GM21786 (cell line): Measurements from ENCODE around the gene FAM174B.

Experiments used
- ATAC-seq: cut with Tn5 transposase; IDR thresholded peaks from one replicate; pipeline ENCODE4 v1.9.1; 2021; ENCODE audit not compliant: unreplicated experiment

FAM174B gene

GRCh38 chr15:92665100-92665555 is 9.6 kb upstream of the FAM174B start:
- ATAC-seq = no peak

GRCh38 chr15:92664178-92664900 is 8.8 kb upstream of the FAM174B start:
- ATAC-seq = no peak

- ATAC-seq = peak; percentile 69
Measured at GRCh38 chr15:92663250-92663951, 7.8 kb upstream of the FAM174B start.

- no peak for ATAC-seq
Measured at GRCh38 chr15:92662762-92663161, 7.2 kb upstream of the FAM174B start.

GRCh38 chr15:92661956-92662355 is 6.4 kb upstream of the FAM174B start:
- ATAC-seq = no peak

GRCh38 chr15:92661069-92661468 is 5.5 kb upstream of the FAM174B start:
- ATAC-seq = no peak

GRCh38 chr15:92657486-92657885 is 1.9 kb upstream of the FAM174B start:
- ATAC-seq = no peak

GRCh38 chr15:92656089-92656488 is 514 bp upstream of the FAM174B start:
- no peak for ATAC-seq

GRCh38 chr15:92654662-92655061 is 913 bp downstream of the FAM174B start:
- no peak for ATAC-seq

GRCh38 chr15:92653836-92654539 is 1.6 kb downstream of the FAM174B start:
- ATAC-seq = peak; percentile 37

GRCh38 chr15:92653366-92653765 is 2.2 kb downstream of the FAM174B start:
- no peak for ATAC-seq

GRCh38 chr15:92652576-92652966 is 3.0 kb downstream of the FAM174B start:
- no peak for ATAC-seq

GRCh38 chr15:92651877-92652575 is 3.5 kb downstream of the FAM174B start:
- no peak for ATAC-seq

- ATAC-seq = no peak
Measured at GRCh38 chr15:92650966-92651365, 4.6 kb downstream of the FAM174B start.

- no peak for ATAC-seq
Measured at GRCh38 chr15:92650256-92650655, 5.3 kb downstream of the FAM174B start.

- ATAC-seq = no peak
Measured at GRCh38 chr15:92648190-92648875, 7.2 kb downstream of the FAM174B start.

GRCh38 chr15:92647467-92648163 is 8.0 kb downstream of the FAM174B start:
- no peak for ATAC-seq

GRCh38 chr15:92646216-92646615 is 9.4 kb downstream of the FAM174B start:
- no peak for ATAC-seq

- no peak for ATAC-seq
Measured at GRCh38 chr15:92645731-92646130, 9.8 kb downstream of the FAM174B start.

GRCh38 chr15:92645051-92645631 is 10.4 kb downstream of the FAM174B start:
- no peak for ATAC-seq
